Adrenal gland (tissue), 12 donors: ENCODE measurements around the gene TAF4. TPM values are rescaled to one million over a fixed set of nuclear protein-coding genes. Genes with fewer than 3 reads are reported as not detected.

Source experiments
- DNase-seq, 7 donors: peaks; one replicate each; pipeline ENCODE4 v3.0.0-alpha.2; 2019 to 2020
- H3K27ac ChIP-seq, 5 donors: fragments of 200-600 bp; sonication (generic) in 4 of 5; 1 replicate in 3 of 5; 2 replicates in 2 of 5; pipeline versions ENCODE4 v1.5.1 to v1.8.0; 2016 to 2020; ENCODE audit warnings: mild to moderate bottlenecking in 1 of 5
- H3K27me3 ChIP-seq: fragments of 200-600 bp; 2 replicates; pipeline ENCODE4 v1.8.0; 2021
- H3K36me3 ChIP-seq, 2 donors: fragments of 200-600 bp; replicated peaks in 1 of 2; 1 replicate in 1 of 2; 2 replicates in 1 of 2; pipeline versions ENCODE4 v1.5.1 to v1.8.0; 2018 to 2022
- H3K4me1 ChIP-seq, 2 donors: fragments of 200-600 bp; replicated peaks in 1 of 2; 1 replicate in 1 of 2; 2 replicates in 1 of 2; pipeline versions ENCODE4 v1.5.1 to v1.8.0; 2018 to 2021
- H3K4me3 ChIP-seq, 4 donors: fragments of 200-600 bp; sonication (generic) in 3 of 4; one replicate each; pipeline ENCODE4 v1.5.1; 2016 to 2018
- H3K9me3 ChIP-seq, 3 donors: fragments of 200-600 bp; sonication (generic) in 1 of 3; replicated peaks in 1 of 3; 1 replicate in 2 of 3; 2 replicates in 1 of 3; pipeline versions ENCODE4 v1.5.1 to v1.8.0; 2016 to 2021
- POLR2A ChIP-seq, 2 donors: fragments of 450-650 bp; IDR thresholded peaks; one replicate each; pipeline ENCODE4 v1.6.1; 2017; ENCODE audit warnings: antibody characterized with exemption in 2 of 2, mild to moderate bottlenecking in 2 of 2, moderate library complexity in 1 of 2
- WGBS, 4 donors: extraction: QIAGEN DNeasy Blood & Tissue Kit in 2 of 4; methylation state at CpG; one replicate each; pipeline versions ENCODE4 v1.1.5 to v1.1.7; 2013 to 2017; 5-methylcytosine and 5-hydroxymethylcytosine counted together
- intact Hi-C, 2 donors: fragments of 100-400 bp; cut with DNase I; formaldehyde crosslinking; loops; one replicate each; pipeline versions ENCODE4 v1.14.1 to v1.15.0; 2022 to 2023
- polyA plus RNA-seq, 3 donors: library from polyadenylated mRNA; stranded (reverse); fragments of 200-250 nt in 2 of 3; fragments of 350-450 nt in 1 of 3; fragmentation: Illumina TruSeq in 1 of 3; extraction: RNeasy Lipid Tissue Mini Kit (QIAGEN cat#74804) in 1 of 3; gene quantifications; one replicate each; pipeline ENCODE4 v1.2.3, GENCODE V29; 2013 to 2014
- total RNA-seq, 9 donors: library from RNA; depleted of rRNA in 4 of 9; stranded (reverse); fragments of >200 nt in 4 of 9; fragments of 120-200 nt in 1 of 9; fragmentation: NEBNext Ultra II Directional in 1 of 9; extraction: Animal tissue kit (Norgen Biotek cat#: 25700) in 1 of 9; gene quantifications; one replicate each; pipeline versions ENCODE4 v1.1.0 to v1.2.4, GENCODE V29; 2013 to 2023
- TF ChIP-seq, protein P1 (sequence below), 6 experiments: fragments of 450-650 bp in 4 of 6; fragments of 200-600 bp in 2 of 6; sonication (generic) in 1 of 6; IDR thresholded peaks; 1 replicate in 5 of 6; 2 replicates in 1 of 6; pipeline versions ENCODE4 v1.5.1 to v1.8.0; 2016 to 2021; ENCODE audit warnings: antibody characterized with exemption in 6 of 6, mild to moderate bottlenecking in 2 of 6, moderate library complexity in 1 of 6
- donor health status: healthy with polysubstance abuse.
- donor health status: Bipolar disorder and iron deficiency.
- donor health status: DM: yes; HTN: yes; CAD: no.
- donor health status: DM: no; HTN: no; CAD: no.
- donor health status: DM: no; HTN: no; CAD: no.
- donor health status: DM: yes; HTN: yes; CAD: no.

Gene TAF4
- total and polyA plus RNA-seq, 12 donors, result 5.2 to 30.9 (median 14.8) TPM

- no peaks in the 10 kb centered on the region for H3K36me3 ChIP-seq
- no peaks in the 10 kb centered on the region for H3K9me3 ChIP-seq
- no peak for DNase-seq
- 91 to 93% (median 92%) methylated on average over 12 of the region's 12 CpGs for WGBS, 4 donors
- no peak overlapping the region for H3K4me3 ChIP-seq
- TF ChIP-seq, protein P1, sequence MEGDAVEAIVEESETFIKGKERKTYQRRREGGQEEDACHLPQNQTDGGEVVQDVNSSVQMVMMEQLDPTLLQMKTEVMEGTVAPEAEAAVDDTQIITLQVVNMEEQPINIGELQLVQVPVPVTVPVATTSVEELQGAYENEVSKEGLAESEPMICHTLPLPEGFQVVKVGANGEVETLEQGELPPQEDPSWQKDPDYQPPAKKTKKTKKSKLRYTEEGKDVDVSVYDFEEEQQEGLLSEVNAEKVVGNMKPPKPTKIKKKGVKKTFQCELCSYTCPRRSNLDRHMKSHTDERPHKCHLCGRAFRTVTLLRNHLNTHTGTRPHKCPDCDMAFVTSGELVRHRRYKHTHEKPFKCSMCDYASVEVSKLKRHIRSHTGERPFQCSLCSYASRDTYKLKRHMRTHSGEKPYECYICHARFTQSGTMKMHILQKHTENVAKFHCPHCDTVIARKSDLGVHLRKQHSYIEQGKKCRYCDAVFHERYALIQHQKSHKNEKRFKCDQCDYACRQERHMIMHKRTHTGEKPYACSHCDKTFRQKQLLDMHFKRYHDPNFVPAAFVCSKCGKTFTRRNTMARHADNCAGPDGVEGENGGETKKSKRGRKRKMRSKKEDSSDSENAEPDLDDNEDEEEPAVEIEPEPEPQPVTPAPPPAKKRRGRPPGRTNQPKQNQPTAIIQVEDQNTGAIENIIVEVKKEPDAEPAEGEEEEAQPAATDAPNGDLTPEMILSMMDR (IDR thresholded peaks at IDR 0.05), result no peak
- no peak for TF ChIP-seq POLR2A (IDR thresholded peaks at IDR 0.05)
- H3K27ac ChIP-seq, result no peak overlapping the region
- no peaks in the 10 kb centered on the region for H3K27me3 ChIP-seq
- peaks cover 9 to 27% of the 10 kb centered on the region in 2 donors for H3K4me1 ChIP-seq
- intact Hi-C loops, result no loop called here
These were observed 37.9 kb downstream of the TAF4 start for GRCh38 chr20:62027698-62028321.

DNA sequence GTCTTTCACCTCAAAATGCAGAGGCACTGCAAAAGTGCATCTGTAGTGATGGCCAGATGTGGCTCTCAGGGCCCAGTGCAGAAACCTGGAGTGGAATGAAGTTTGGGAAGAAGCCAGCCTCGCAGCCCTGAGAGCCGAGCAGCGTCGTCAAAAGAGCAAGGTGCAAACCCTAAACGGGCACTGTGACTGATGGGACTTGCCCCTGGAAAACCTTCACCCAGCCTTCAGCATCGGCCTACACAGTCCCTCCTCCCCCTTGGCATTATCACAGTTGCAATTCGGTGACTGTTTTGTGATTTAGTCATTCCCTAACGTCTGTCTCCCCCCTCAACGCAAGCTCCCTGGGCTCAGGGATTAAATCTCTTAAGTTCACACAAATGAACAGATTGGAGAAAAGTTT, 38.6 kb downstream of the TAF4 start:
- no peaks in the 10 kb centered on the region for H3K36me3 ChIP-seq
- peaks cover 9 to 25% of the 10 kb centered on the region in 2 donors for H3K4me1 ChIP-seq
- intact Hi-C loops, result no loop called here
- WGBS, 4 donors, result 49 to 76% (median 56%) methylated on average over 9 of the region's 9 CpGs
- H3K27ac ChIP-seq, result no peak overlapping the region
- H3K27me3 ChIP-seq, result no peaks in the 10 kb centered on the region
- peak in 2 of 7 donors; percentile 30 to 43 for DNase-seq
- no peak overlapping the region for H3K4me3 ChIP-seq
- H3K9me3 ChIP-seq, result no peaks in the 10 kb centered on the region
- TF ChIP-seq POLR2A (IDR thresholded peaks at IDR 0.05), result no peak
- TF ChIP-seq, protein P1 (IDR thresholded peaks at IDR 0.05), result no peak

GRCh38 chr20:62026564-62026856, 39.2 kb downstream of the TAF4 start:
- intact Hi-C loops, result no loop called here
- no peak for DNase-seq
- Histone ChIP-seq H3K27me3 (no peaks in the 10 kb centered on the region), H3K27ac (peak overlapping the region in 1 of 5 donors; percentile 59), H3K4me1 (peaks cover 9 to 28% of the 10 kb centered on the region in 2 donors), H3K4me3 (no peak overlapping the region), H3K36me3 (no peaks in the 10 kb centered on the region), H3K9me3 (no peaks in the 10 kb centered on the region)
- 90 to 97% (median 93%) methylated on average over 4 to 11 of the region's 11 CpGs for WGBS, 4 donors
- TF ChIP-seq, protein P1 (IDR thresholded peaks at IDR 0.05), result no peak
- no peak for TF ChIP-seq POLR2A (IDR thresholded peaks at IDR 0.05)

DNA sequence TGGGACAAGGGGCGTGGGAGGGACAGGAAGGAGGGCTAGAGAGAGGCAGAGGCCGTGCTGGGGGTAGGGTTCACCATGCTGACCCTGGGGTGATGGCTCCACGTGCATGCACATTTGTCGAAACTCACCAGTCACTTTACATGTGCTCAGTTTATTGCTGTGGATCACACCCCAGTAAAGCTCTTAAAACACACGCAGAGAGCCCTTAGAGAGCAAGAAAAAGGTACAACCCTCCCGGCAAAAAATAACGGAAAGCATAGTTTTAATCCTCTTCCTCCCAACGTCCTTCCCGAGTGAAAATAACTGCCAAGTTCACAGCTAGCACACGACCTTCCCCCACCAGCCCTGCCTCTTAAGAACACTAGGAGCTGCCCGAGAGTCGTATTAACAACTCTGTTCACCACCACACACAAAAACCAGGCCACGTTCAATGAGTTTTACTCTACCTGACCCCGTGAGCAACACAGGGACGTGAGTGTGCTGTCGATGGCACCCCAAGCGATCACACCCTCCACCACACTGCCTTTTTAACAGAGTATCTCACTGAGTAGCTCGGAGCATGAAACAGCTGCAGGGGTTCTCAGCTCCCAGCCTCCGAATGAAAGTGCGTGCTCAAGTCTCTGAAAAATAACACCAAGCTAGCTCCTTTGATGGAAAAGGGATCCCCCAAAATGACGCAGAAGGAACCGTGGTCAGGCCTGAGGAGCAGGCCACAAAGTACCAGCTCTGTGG, 39.7 kb downstream of the TAF4 start:
- intact Hi-C loops, result no loop called here
- no peak overlapping the region for H3K4me3 ChIP-seq
- WGBS, 4 donors, result 19 to 26% (median 23%) methylated on average over 22 of the region's 22 CpGs
- peaks cover 9 to 33% of the 10 kb centered on the region in 2 donors for H3K4me1 ChIP-seq
- H3K36me3 ChIP-seq, result no peaks in the 10 kb centered on the region
- H3K9me3 ChIP-seq, result no peaks in the 10 kb centered on the region
- no peak for TF ChIP-seq POLR2A (IDR thresholded peaks at IDR 0.05)
- TF ChIP-seq, protein P1 (IDR thresholded peaks at IDR 0.05), result peak; percentile 37 to 89 (median 74)
- H3K27me3 ChIP-seq, result no peaks in the 10 kb centered on the region
- DNase-seq, result peak in 6 of 7 donors; percentile 64 to 83 (median 71)
- peak overlapping the region in 2 of 5 donors; percentile 59 to 65 for H3K27ac ChIP-seq
